GM12873 (cell line): ENCODE results near the gene C2orf92.

Source experiments
- TF ChIP-seq, protein P1 (sequence below): IDR thresholded peaks from 2 replicates; pipeline ENCODE4 v1.5.1; 2012; ENCODE audit warnings: low read depth, mild to moderate bottlenecking, moderate library complexity, low read length, control low read depth; ENCODE audit not compliant: insufficient read depth; ENCODE audit errors: missing control alignments

C2orf92 gene

DNA sequence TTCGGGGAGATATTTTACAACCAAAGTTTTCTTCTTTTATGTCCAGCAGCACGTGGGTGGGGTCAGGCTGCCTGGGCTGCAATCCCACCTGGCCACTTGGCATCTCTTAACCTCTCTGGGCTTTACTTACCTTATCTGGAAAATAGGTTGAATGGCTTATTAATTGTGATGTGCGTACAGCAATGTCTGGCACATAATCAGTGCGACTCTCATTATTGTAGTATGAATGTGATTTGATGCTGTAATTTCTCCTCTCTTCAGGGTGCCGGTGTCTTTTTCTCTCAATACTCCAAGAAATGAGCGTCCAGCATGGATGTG lies 41.8 kb downstream of the C2orf92 start:
- TF ChIP-seq, protein P1, sequence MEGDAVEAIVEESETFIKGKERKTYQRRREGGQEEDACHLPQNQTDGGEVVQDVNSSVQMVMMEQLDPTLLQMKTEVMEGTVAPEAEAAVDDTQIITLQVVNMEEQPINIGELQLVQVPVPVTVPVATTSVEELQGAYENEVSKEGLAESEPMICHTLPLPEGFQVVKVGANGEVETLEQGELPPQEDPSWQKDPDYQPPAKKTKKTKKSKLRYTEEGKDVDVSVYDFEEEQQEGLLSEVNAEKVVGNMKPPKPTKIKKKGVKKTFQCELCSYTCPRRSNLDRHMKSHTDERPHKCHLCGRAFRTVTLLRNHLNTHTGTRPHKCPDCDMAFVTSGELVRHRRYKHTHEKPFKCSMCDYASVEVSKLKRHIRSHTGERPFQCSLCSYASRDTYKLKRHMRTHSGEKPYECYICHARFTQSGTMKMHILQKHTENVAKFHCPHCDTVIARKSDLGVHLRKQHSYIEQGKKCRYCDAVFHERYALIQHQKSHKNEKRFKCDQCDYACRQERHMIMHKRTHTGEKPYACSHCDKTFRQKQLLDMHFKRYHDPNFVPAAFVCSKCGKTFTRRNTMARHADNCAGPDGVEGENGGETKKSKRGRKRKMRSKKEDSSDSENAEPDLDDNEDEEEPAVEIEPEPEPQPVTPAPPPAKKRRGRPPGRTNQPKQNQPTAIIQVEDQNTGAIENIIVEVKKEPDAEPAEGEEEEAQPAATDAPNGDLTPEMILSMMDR, result no peak

DNA sequence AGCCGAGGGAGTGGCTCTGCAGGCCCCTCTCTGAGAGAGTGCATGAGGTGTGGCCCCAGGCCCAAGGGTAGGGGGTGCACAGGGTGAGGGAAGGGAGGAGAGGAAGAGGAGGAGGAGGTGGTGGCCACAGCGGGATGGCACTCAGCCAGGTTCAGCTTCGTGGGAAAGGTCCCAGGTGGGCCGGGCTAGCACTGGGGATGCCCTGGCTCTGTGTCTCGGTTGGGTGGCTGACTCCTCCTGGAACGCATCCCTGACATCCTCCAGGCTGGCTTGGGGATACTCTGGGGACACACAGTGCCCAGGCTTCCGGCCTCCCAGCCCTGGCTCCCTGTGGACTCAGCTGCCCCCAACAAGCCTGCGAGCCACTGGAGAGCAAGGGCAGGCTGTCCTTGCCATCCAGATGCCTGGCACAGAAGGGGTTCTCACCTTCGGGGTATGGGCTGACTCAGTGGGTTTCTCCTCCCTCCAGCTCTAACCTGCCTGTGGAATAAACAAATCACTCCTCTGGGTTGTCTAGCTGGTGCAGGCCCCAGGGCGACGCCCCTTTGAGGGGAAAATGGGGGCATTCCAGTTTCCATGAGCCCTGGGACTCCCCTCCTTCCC lies 43.3 kb downstream of the C2orf92 start:
- TF ChIP-seq, protein P1, result no peak

DNA sequence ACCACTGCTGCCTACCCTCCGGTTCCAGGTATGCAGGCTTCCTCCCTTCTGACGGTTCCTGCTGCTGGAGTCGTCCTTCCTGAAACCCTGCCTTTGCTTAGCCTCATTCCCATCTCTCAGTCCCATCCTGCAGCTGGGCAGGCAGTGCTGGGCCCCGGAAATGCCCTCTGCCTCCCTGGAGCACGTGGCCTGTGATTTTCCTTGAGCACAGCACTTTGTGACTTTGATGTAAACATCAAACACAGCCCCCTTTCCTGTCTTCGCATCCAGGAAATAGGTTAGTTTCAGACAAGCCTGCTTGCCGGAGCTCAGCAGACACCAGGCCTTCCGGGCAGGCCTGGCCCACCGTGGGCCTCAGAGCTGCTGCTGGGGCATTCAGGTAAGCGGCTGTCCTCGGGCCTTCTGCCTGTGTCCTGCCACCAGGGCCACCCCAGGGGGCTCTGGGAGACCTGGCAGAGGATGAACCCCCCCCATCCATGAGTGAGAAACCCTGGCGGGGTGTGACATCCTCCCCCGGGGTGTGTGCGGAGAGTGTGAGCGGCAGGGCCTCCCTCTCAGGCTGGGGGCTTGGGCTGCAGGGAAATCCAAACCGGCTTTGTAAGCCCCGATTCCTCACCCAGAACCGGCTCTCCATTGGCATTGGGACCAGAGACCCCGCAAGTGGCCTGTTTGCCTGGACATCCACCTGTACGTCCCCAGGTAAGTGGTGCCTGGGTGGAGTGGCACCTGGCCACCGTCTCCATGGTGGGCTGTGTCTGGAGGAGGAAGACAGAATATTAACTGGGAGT lies 44.0 kb downstream of the C2orf92 start, which contains the start of gene ZAP70:
TSS of gene ZAP70 (plus strand) at position 281 of the 788 bp plus-strand sequence. CDS start 10,461 bp downstream, outside the sequence.
- TF ChIP-seq, protein P1, result no peak

DNA sequence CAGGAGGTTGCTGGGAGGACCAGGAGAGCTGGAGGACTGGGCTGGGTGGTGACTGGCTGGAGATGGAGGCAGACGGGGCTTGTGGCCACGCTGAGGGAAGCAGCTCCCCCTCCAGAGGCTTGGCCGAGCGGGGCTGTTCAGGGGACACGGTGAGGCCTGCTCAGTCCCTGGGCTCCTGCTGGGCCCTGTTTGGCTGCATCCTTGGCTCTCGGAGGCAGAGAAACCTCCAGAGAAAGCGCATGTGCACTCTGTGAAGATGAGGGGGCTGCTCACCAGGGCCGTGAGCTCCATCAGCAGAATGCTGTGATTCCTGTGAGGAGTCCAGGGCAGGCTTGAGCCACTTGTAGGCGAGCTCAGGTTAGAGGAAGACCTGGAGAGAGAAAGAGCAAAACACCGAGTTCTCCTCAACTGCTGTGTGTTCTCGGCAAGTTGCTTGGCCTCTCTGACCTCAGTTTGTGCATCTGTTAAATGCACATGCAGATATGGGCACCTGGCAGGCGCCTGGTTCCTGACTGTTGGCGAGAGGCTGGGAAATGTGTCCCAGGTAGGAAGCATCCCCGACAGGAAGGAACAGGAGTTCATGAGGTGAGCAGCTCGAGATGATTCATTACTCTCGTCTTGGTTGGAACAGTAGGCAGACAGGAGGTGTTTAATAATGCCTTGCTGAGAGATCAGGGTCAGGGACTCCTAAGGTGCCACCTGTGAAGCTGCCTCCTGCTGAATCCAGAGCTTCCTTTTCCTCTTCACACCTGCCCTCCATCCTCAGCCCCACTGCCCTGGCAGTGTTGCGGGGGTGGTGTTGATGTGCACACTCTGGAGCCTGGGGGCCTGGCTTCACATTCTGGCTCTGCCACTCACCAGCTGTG lies 44.8 kb downstream of the C2orf92 start:
- TF ChIP-seq, protein P1, result no peak

DNA sequence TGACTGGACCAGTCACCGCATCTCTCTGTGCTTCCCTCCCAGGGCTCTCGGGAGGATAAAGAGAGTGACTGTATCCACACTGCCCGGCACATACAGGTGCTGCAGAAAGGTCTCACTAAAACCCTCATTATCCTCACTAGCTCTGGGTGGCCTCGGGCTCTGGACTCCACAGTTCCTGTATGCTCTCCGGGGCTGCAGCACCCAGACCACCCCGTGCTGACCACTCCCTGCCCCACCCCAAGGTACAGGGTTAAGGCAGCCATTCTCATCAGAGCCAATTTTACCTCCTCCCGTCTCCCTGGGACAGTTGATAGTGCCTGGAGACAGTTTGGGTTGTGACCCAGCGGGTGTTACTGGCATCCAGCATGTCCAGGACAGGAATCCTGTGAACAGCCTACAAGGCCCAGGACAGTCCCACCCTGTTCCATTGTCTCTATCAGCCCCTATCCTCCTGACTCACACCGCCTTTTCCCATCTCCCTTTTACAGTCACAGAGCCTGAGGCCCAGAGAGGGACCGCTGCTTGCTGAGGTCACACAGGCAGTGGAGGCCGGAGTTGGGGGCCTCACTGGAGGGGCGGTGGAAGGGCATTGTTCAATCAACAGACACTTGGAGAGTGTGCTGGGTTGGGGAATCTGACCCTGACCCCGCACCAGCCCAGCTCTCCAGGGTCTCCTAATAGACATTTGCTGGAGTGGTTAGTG lies 45.6 kb downstream of the C2orf92 start:
- TF ChIP-seq, protein P1, result no peak

DNA sequence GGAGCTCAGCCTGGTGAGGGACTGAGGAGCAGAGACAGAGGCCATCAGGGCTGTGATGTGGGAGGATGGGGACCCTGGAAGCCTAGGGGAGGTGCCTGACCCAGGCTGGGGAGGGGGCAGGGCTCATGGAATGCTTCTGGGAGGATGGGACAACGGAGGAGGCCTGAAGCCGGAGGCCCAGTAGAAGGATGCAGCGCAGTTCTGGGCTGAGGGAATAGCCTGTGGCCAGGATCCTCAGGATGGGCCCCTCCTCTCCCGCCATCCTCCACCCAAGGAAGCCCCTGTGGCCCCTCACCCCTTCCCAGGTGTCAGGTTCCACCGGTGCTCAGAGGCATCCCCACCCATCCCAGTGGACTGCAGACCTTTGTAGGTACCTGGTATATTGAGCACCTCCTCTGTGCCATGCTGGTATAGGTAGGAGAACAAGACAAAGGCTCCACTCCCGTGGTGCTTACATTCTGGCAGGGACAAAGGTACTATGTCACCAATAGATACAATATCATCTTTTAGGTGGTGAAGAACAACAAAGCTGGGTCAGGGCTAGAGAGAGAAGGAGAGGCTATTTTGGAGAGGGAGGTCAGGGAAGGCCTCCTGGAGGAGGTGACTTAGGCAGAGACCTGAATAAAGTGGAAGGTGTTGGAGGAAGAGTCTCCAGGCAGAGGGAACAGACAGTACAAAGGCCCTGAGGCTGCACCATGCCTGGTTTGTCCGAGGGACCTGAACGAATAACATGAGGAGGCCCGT lies 46.6 kb downstream of the C2orf92 start:
- TF ChIP-seq, protein P1, result no peak
